Uterus (tissue), 4 donors: Measurements from ENCODE around the gene EEF1AKMT4. TPM values are rescaled to one million over a fixed set of nuclear protein-coding genes. Genes with fewer than 3 reads are reported as not detected.

ENCODE experiments used
- DNase-seq, 2 donors: peaks; one replicate each; pipeline ENCODE4 v3.0.0-alpha.2; 2019 to 2020
- H3K27ac ChIP-seq, 2 donors: fragments of 200-600 bp; sonication (generic); 1 replicate in 1 of 2; 2 replicates in 1 of 2; pipeline ENCODE4 v1.5.1; 2016 to 2018
- H3K27me3 ChIP-seq, 2 donors: fragments of 200-600 bp; sonication (generic); one replicate each; pipeline ENCODE4 v1.5.1; 2018 to 2019; ENCODE audit warnings: control low read depth in 1 of 2
- H3K36me3 ChIP-seq, 2 donors: fragments of 200-600 bp; sonication (generic); one replicate each; pipeline ENCODE4 v1.5.1; 2019; ENCODE audit warnings: control low read depth in 1 of 2
- H3K4me1 ChIP-seq, 2 donors: fragments of 200-600 bp; sonication (generic); one replicate each; pipeline ENCODE4 v1.5.1; 2018 to 2019; ENCODE audit warnings: control low read depth in 1 of 2
- H3K4me3 ChIP-seq, 2 donors: fragments of 200-600 bp; sonication (generic); 1 replicate in 1 of 2; 2 replicates in 1 of 2; pipeline ENCODE4 v1.5.1; 2018 to 2019; ENCODE audit warnings: mild to moderate bottlenecking in 1 of 2
- H3K9me3 ChIP-seq, 2 donors: fragments of 200-600 bp; sonication (generic); one replicate each; pipeline ENCODE4 v1.5.1; 2019; ENCODE audit warnings: control low read depth in 1 of 2
- POLR2A ChIP-seq, 2 donors: fragments of 450-650 bp; IDR thresholded peaks; one replicate each; pipeline ENCODE4 v1.6.1; 2016; ENCODE audit warnings: antibody characterized with exemption in 2 of 2, mild to moderate bottlenecking in 1 of 2, moderate library complexity in 1 of 2
- intact Hi-C: fragments of 100-400 bp; cut with DNase I; formaldehyde crosslinking; loops from one replicate; pipeline ENCODE4 v1.15.1; 2023; ENCODE audit warnings: low total_unique reads
- total RNA-seq, 4 donors: library from RNA; depleted of rRNA in 3 of 4; stranded (reverse); fragments of >200 nt in 3 of 4; gene quantifications; one replicate each; pipeline versions ENCODE4 v1.1.0 to v1.2.4, GENCODE V29; 2014 to 2023
- TF ChIP-seq, protein P1 (sequence below), 4 experiments: fragments of 200-600 bp in 2 of 4; fragments of 450-650 bp in 2 of 4; sonication (generic) in 2 of 4; IDR thresholded peaks; one replicate each; pipeline ENCODE4 v1.5.1; 2016 to 2019; ENCODE audit warnings: antibody characterized with exemption in 4 of 4, mild to moderate bottlenecking in 2 of 4, moderate library complexity in 1 of 4
- donor health status: DM: yes; HTN: yes; CAD: no.

EEF1AKMT4 gene
- total RNA-seq, 4 donors from 2014 or later = 0.51 to 4.7 (median 2.2) TPM

- peaks cover 0 to 18% of the 10 kb centered on the region in 2 donors for H3K4me1 ChIP-seq
- intact Hi-C loops = no loop called here
- H3K9me3 ChIP-seq = no peaks in the 10 kb centered on the region
- H3K4me3 ChIP-seq = no peak overlapping the region
- H3K27me3 ChIP-seq = peaks cover 8 to 19% of the 10 kb centered on the region in 2 donors
- no peak overlapping the region for H3K27ac ChIP-seq
- no peaks in the 10 kb centered on the region for H3K36me3 ChIP-seq
- no peak for DNase-seq
- TF ChIP-seq POLR2A (IDR thresholded peaks at IDR 0.05) = no peak
- TF ChIP-seq, protein P1, sequence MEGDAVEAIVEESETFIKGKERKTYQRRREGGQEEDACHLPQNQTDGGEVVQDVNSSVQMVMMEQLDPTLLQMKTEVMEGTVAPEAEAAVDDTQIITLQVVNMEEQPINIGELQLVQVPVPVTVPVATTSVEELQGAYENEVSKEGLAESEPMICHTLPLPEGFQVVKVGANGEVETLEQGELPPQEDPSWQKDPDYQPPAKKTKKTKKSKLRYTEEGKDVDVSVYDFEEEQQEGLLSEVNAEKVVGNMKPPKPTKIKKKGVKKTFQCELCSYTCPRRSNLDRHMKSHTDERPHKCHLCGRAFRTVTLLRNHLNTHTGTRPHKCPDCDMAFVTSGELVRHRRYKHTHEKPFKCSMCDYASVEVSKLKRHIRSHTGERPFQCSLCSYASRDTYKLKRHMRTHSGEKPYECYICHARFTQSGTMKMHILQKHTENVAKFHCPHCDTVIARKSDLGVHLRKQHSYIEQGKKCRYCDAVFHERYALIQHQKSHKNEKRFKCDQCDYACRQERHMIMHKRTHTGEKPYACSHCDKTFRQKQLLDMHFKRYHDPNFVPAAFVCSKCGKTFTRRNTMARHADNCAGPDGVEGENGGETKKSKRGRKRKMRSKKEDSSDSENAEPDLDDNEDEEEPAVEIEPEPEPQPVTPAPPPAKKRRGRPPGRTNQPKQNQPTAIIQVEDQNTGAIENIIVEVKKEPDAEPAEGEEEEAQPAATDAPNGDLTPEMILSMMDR (IDR thresholded peaks at IDR 0.05) = no peak
Measured at GRCh38 chr3:184228376-184229137, 20.9 kb upstream of the EEF1AKMT4 start.

DNA sequence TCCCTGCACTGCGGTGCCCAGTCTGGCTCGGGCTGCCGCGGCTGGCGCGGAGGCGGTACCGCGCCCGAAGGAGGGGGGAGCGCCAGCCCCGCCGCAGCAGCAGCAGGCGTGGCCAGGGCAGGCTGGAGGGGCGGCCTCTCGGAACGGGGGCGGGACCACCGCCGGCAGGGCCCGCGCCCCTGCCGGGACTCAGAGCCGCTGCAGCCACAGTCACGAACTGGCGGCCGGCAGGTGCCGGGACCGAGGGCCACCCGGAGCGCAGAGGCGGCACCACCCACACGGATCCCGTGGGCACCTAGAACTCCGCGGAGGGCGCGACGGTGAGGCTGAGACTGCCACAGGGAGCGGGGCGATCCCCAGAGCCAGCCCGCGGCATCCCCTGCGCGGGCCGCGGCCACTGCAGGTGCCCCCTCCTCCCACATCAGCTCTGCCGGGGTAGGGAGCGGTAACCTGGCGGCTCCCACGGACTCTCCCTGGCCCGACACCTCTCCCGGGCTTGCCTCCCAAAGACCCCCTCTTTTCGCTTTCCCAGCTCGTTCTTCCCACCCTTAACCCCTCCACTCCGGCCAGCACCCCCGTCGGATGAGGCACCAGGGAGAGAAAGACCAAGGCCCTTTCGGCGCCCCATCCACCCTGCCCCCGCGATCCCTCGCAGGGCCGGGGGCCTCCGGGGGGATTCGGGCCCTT, 19.9 kb upstream of the EEF1AKMT4 start, which contains the start of gene VWA5B2:
Gene VWA5B2 (plus strand): TSS at position 192 of the 687 bp plus-strand sequence. CDS start 944 bp downstream, outside the sequence.
- intact Hi-C loops = no loop called here
- TF ChIP-seq, protein P1 (IDR thresholded peaks at IDR 0.05) = peak in 3 of 4 experiments; percentile 17 to 52 (median 39)
- TF ChIP-seq POLR2A (IDR thresholded peaks at IDR 0.05) = no peak
- Histone ChIP-seq H3K36me3 (no peaks in the 10 kb centered on the region), H3K4me1 (peaks cover 0 to 18% of the 10 kb centered on the region in 2 donors), H3K27ac (no peak within 1 kb of the TSS), H3K9me3 (no peaks in the 10 kb centered on the region), H3K27me3 (peaks cover 8 to 19% of the 10 kb centered on the region in 2 donors), H3K4me3 (peak within 1 kb of the TSS; percentile 3 to 44)
- DNase-seq = peak; percentile 22 to 60

- TF ChIP-seq, protein P1 (IDR thresholded peaks at IDR 0.05) = no peak
- no peak for TF ChIP-seq POLR2A (IDR thresholded peaks at IDR 0.05)
- Histone ChIP-seq H3K4me3 (peak overlapping the region in 1 of 2 donors; percentile 44), H3K36me3 (no peaks in the 10 kb centered on the region), H3K4me1 (peaks cover 0 to 18% of the 10 kb centered on the region in 2 donors), H3K27me3 (peaks cover 8 to 19% of the 10 kb centered on the region in 2 donors), H3K27ac (no peak overlapping the region), H3K9me3 (no peaks in the 10 kb centered on the region)
- DNase-seq = no peak
- intact Hi-C loops = no loop called here
Measured at GRCh38 chr3:184230081-184230602, 19.3 kb upstream of the EEF1AKMT4 start.

- DNase-seq = no peak
- Histone ChIP-seq H3K27ac (no peak overlapping the region), H3K27me3 (peaks cover 8 to 19% of the 10 kb centered on the region in 2 donors), H3K4me3 (peak overlapping the region in 1 of 2 donors; percentile 44), H3K9me3 (no peaks in the 10 kb centered on the region), H3K36me3 (no peaks in the 10 kb centered on the region), H3K4me1 (peaks cover 0 to 18% of the 10 kb centered on the region in 2 donors)
- intact Hi-C loops = no loop called here
- no peak for TF ChIP-seq POLR2A (IDR thresholded peaks at IDR 0.05)
- TF ChIP-seq, protein P1 (IDR thresholded peaks at IDR 0.05) = no peak
Measured at GRCh38 chr3:184230603-184231528, 18.6 kb upstream of the EEF1AKMT4 start.
